Measurements from ENCODE around the gene THOC7.

The THOC7 gene

GRCh38 chr3:63863150-63864007, at the start of gene THOC7, which contains the start of gene ATXN7:
Gene THOC7 (minus strand): TSS chr3:63863805. CDS start chr3:63863790, 15 bp downstream.
Gene ATXN7 (plus strand): TSS chr3:63863867. CDS start chr3:63912599, 48,732 bp downstream.
- DNase-seq = peak; percentile 80

GRCh38 chr3:63912768-63913588, 49.4 kb upstream of the THOC7 start:
- peak; percentile 80 for DNase-seq

GRCh38 chr3:63911873-63912767, 48.5 kb upstream of the THOC7 start, which contains the start of gene SCAANT1:
Gene SCAANT1 (minus strand): TSS chr3:63912383.
- peak; percentile 94 for DNase-seq

- DNase-seq = no peak
These were observed 47.9 kb upstream of the THOC7 start for GRCh38 chr3:63911509-63911872.

- DNase-seq = no peak
These were observed 47.3 kb upstream of the THOC7 start for GRCh38 chr3:63910891-63911290.

GRCh38 chr3:63910001-63910400, 46.4 kb upstream of the THOC7 start:
- DNase-seq = no peak

- no peak for DNase-seq
These were observed 45.8 kb upstream of the THOC7 start for GRCh38 chr3:63909431-63909830.

- DNase-seq = no peak
These were observed 45.2 kb upstream of the THOC7 start for GRCh38 chr3:63908776-63909175.

- DNase-seq = no peak
These were observed 44.6 kb upstream of the THOC7 start for GRCh38 chr3:63908081-63908736.

GRCh38 chr3:63905731-63906620, 42.4 kb upstream of the THOC7 start:
- no peak for DNase-seq

GRCh38 chr3:63900459-63900858, 36.9 kb upstream of the THOC7 start:
- DNase-seq = no peak

- DNase-seq = no peak
These were observed 36.4 kb upstream of the THOC7 start for GRCh38 chr3:63900010-63900409.

- no peak for DNase-seq
These were observed 32.9 kb upstream of the THOC7 start for GRCh38 chr3:63896332-63897030.

- DNase-seq = no peak
These were observed 32.0 kb upstream of the THOC7 start for GRCh38 chr3:63895422-63896189.

GRCh38 chr3:63892773-63893352, 29.3 kb upstream of the THOC7 start:
- DNase-seq = no peak

- no peak for DNase-seq
These were observed 27.9 kb upstream of the THOC7 start for GRCh38 chr3:63891518-63891917.

- DNase-seq = no peak
These were observed 23.3 kb upstream of the THOC7 start for GRCh38 chr3:63886858-63887257.

- DNase-seq = no peak
These were observed 17.0 kb upstream of the THOC7 start for GRCh38 chr3:63880653-63881052.

GRCh38 chr3:63878394-63879060, 14.9 kb upstream of the THOC7 start:
- no peak for DNase-seq

Data from right hindlimb (tissue), 1 donor.